SK-N-SH (cell line): ENCODE measurements around the gene ARHGEF28. TPM values are rescaled to one million over a fixed set of nuclear protein-coding genes. Genes with fewer than 3 reads are reported as not detected.

Experiments used
- CTCF ChIA-PET: fragments of 300-600, 350-600 bp; formaldehyde crosslinking; extraction: SDS; loops from one replicate; lab custom pipeline; 2021; lab: Yijun Ruan, JAX
- POLR2A ChIA-PET: fragments of 350-600 bp; sonication (Branson Sonifier 250); formaldehyde crosslinking; extraction: SDS; loops from one replicate; lab custom pipeline; 2020; ENCODE audit warnings: antibody characterized with exemption, inconsistent platforms; lab: Yijun Ruan, JAX
- DNase-seq: peaks from one replicate; pipeline ENCODE4 v3.0.0; 2012
- H2AFZ ChIP-seq: fragments of 200-600 bp; sonication (generic); 2 replicates; pipeline ENCODE4 v1.8.1; 2016; ENCODE audit warnings: antibody characterized with exemption, mild to moderate bottlenecking, low read depth
- H3F3A ChIP-seq: fragments of 200-600 bp; sonication (generic); replicated peaks from 2 replicates; pipeline ENCODE3; 2016; ENCODE audit warnings: antibody characterized with exemption, mild to moderate bottlenecking; ENCODE audit not compliant: insufficient read depth
- H3K27ac ChIP-seq, 2 experiments: fragments of 200-500 bp in 1 of 2; fragments of 200-600 bp in 1 of 2; sonication (Bioruptor generic) in 1 of 2; sonication (generic), shearing (Covaris generic) in 1 of 2; 2 replicates each; pipeline versions ENCODE4 v1.5.1 to v1.6.1; 2014 to 2016; ENCODE audit warnings: low read depth in 2 of 2, inconsistent platforms in 1 of 2, low read length in 1 of 2, mild to moderate bottlenecking in 1 of 2, mixed read lengths in 1 of 2
- H3K27me3 ChIP-seq: fragments of 200-600 bp; sonication (generic), shearing (Covaris generic); 2 replicates; pipeline ENCODE4 v1.6.1; 2016; ENCODE audit warnings: mixed run types; ENCODE audit not compliant: insufficient read depth
- H3K36me3 ChIP-seq, 2 experiments: fragments of 200-500 bp in 1 of 2; fragments of 200-600 bp in 1 of 2; sonication (Bioruptor generic) in 1 of 2; sonication (generic) in 1 of 2; replicated peaks in 1 of 2; 2 replicates each; pipeline versions ENCODE3 to v1.5.1; 2014 to 2016; ENCODE audit warnings: low read length in 1 of 2, mild to moderate bottlenecking in 1 of 2; ENCODE audit not compliant: insufficient read depth in 2 of 2, control insufficient read depth in 1 of 2
- H3K4me1 ChIP-seq, 2 experiments: fragments of 200-500 bp in 1 of 2; fragments of 200-600 bp in 1 of 2; sonication (Bioruptor generic) in 1 of 2; sonication (generic), shearing (Covaris generic) in 1 of 2; 2 replicates each; pipeline versions ENCODE4 v1.5.1 to v1.6.1; 2014 to 2016; ENCODE audit warnings: low read depth in 1 of 2, low read length in 1 of 2, mixed run types in 1 of 2; ENCODE audit not compliant: insufficient read depth in 2 of 2, control insufficient read depth in 1 of 2
- H3K4me2 ChIP-seq: fragments of 200-600 bp; sonication (generic), shearing (Covaris generic); 2 replicates; pipeline ENCODE4 v1.6.1; 2017; ENCODE audit warnings: mixed run types
- H3K4me3 ChIP-seq, 2 experiments: fragments of 200-500 bp in 1 of 2; fragments of 200-600 bp in 1 of 2; sonication (Bioruptor generic) in 1 of 2; sonication (generic), shearing (Covaris generic) in 1 of 2; 2 replicates each; pipeline versions ENCODE4 v1.5.1 to v1.8.1; 2014 to 2016; ENCODE audit warnings: low read depth in 2 of 2, inconsistent platforms in 1 of 2, low read length in 1 of 2, mild to moderate bottlenecking in 1 of 2, mixed read lengths in 1 of 2, moderate library complexity in 1 of 2
- H3K79me2 ChIP-seq: fragments of 200-600 bp; sonication (generic); 2 replicates; pipeline ENCODE4 v1.8.1; 2017; ENCODE audit warnings: mild to moderate bottlenecking; ENCODE audit not compliant: insufficient read depth
- H3K9ac ChIP-seq: fragments of 200-600 bp; sonication (generic); 2 replicates; pipeline ENCODE4 v1.6.1; 2017; ENCODE audit warnings: mixed run types
- H3K9me2 ChIP-seq: fragments of 200-600 bp; sonication (generic); 2 replicates; pipeline ENCODE4 v1.6.1; 2017; ENCODE audit warnings: mixed run types
- H3K9me3 ChIP-seq: fragments of 200-600 bp; sonication (generic); 2 replicates; pipeline ENCODE4 v1.6.1; 2017; ENCODE audit warnings: mixed run types, mild to moderate bottlenecking, moderate library complexity
- H4K20me1 ChIP-seq: fragments of 200-600 bp; sonication (generic); 2 replicates; pipeline ENCODE4 v1.6.1; 2017; ENCODE audit warnings: mild to moderate bottlenecking, mixed run types; ENCODE audit not compliant: insufficient read depth
- EP300 ChIP-seq, 2 experiments: IDR thresholded peaks; 2 replicates each; pipeline versions ENCODE4 v1.4.0 to v1.6.1; 2012; ENCODE audit warnings: borderline replicate concordance in 1 of 2, low read depth in 1 of 2, low read length in 1 of 2
- FOSL2 ChIP-seq: IDR thresholded peaks from 2 replicates; pipeline ENCODE4 v1.4.0; 2012; ENCODE audit warnings: low read depth, mild to moderate bottlenecking, moderate library complexity, borderline replicate concordance
- JUND ChIP-seq: IDR thresholded peaks from 2 replicates; pipeline ENCODE4 v1.4.0; 2012
- MXI1 ChIP-seq: IDR thresholded peaks from 2 replicates; pipeline ENCODE4 v1.6.1; 2012; ENCODE audit warnings: mild to moderate bottlenecking, low read depth, low read length, improper control_type of control experiment
- POLR2AphosphoS5 ChIP-seq: IDR thresholded peaks from 2 replicates; pipeline ENCODE4 v1.6.1; 2012; ENCODE audit warnings: low read depth, low read length
- RAD21 ChIP-seq: IDR thresholded peaks from 2 replicates; pipeline ENCODE4 v1.6.1; 2012; ENCODE audit warnings: mild to moderate bottlenecking, low read length
- RCOR1 ChIP-seq: fragments of 150-350 bp; IDR thresholded peaks from 2 replicates; pipeline ENCODE4 v1.6.1; 2017; ENCODE audit warnings: antibody characterized with exemption, low read length
- SMC3 ChIP-seq: IDR thresholded peaks from 2 replicates; pipeline ENCODE4 v1.6.1; 2012; ENCODE audit warnings: low read depth, low read length, improper control_type of control experiment
- WGBS: methylation state at CpG from one replicate; pipeline ENCODE4 v1.1.6; 2017; ENCODE audit warnings: low lambda C conversion rate; 5-methylcytosine and 5-hydroxymethylcytosine counted together
- polyA plus RNA-seq, 3 experiments: library from polyadenylated mRNA; depleted of rRNA; stranded (reverse); fragments of >200 nt; gene quantifications; 2 replicates each; pipeline ENCODE4 v1.2.3, GENCODE V29; 2012
- TF ChIP-seq, protein P1 (sequence below): fragments of 200-600 bp; sonication (generic); IDR thresholded peaks from 2 replicates; pipeline ENCODE4 v1.6.1; 2017; ENCODE audit warnings: antibody characterized with exemption, mild to moderate bottlenecking, moderate library complexity
- TF ChIP-seq, protein P2 (sequence below): fragments of 150-350 bp; IDR thresholded peaks from 2 replicates; pipeline ENCODE4 v1.6.1; 2016; ENCODE audit warnings: mild to moderate bottlenecking, low read depth, low read length

ARHGEF28 gene
- polyA plus RNA-seq, 1 of the 3 experiments (the other 2 are of a cell fraction): 4.2 TPM

DNA sequence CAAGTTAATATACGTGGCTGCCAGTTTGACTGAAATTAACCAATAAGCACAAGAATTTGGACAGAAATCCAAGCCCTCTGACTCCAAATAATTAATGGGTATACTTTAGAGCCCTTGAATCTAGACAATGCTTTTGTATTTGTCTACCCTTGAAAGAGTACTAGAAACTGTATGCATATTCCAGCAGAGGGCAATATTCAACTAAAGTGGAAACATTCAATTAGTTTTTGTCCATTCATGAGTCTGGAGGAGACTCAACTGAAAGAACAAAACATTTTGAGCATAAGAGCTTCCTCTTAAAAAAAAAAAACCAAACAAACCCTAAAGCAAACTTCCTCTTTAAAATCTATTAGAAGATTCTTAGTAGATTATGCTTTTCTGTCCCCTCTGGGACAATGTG is 157.8 kb downstream of the ARHGEF28 start:
- no peaks in the 10 kb centered on the region for H3F3A ChIP-seq
- DNase-seq: no peak
- no peaks in the 10 kb centered on the region for H3K79me2 ChIP-seq
- H2AFZ ChIP-seq: no peak overlapping the region
- no peak overlapping the region for H3K27ac ChIP-seq
- H3K27me3 ChIP-seq: no peaks in the 10 kb centered on the region
- no peaks in the 10 kb centered on the region for H3K9me2 ChIP-seq
- CTCF ChIA-PET: interaction anchor here (0.6 to 4.1 kb wide), 6 partner anchors 10 to 192 kb away, joined by 3 to 21 read pairs (median 6); no protein-coding TSS in a partner anchor
- no peak overlapping the region for H3K9ac ChIP-seq
- H3K4me1 ChIP-seq: no peaks in the 10 kb centered on the region
- no peak overlapping the region for H3K4me2 ChIP-seq
- no peaks in the 10 kb centered on the region for H3K9me3 ChIP-seq
- H3K4me3 ChIP-seq: no peak overlapping the region
- WGBS: 100% methylated on average over 1 of the region's 1 CpG
- peaks cover 0 to 16% of the 10 kb centered on the region in 2 experiments for H3K36me3 ChIP-seq
- no peaks in the 10 kb centered on the region for H4K20me1 ChIP-seq
- POLR2A ChIA-PET: no interaction called here
- TF ChIP-seq RAD21 (peak; percentile 27; the same call in 1 of the 2 replicates), SMC3 (peak; percentile 13; the same call in 1 of the 2 replicates), EP300 (IDR thresholded peaks at IDR 0.05; ENCODE audit: borderline replicate concordance in 1 of 2, low read depth in 1 of 2, low read length in 1 of 2) (no peak)
- TF ChIP-seq, protein P1, sequence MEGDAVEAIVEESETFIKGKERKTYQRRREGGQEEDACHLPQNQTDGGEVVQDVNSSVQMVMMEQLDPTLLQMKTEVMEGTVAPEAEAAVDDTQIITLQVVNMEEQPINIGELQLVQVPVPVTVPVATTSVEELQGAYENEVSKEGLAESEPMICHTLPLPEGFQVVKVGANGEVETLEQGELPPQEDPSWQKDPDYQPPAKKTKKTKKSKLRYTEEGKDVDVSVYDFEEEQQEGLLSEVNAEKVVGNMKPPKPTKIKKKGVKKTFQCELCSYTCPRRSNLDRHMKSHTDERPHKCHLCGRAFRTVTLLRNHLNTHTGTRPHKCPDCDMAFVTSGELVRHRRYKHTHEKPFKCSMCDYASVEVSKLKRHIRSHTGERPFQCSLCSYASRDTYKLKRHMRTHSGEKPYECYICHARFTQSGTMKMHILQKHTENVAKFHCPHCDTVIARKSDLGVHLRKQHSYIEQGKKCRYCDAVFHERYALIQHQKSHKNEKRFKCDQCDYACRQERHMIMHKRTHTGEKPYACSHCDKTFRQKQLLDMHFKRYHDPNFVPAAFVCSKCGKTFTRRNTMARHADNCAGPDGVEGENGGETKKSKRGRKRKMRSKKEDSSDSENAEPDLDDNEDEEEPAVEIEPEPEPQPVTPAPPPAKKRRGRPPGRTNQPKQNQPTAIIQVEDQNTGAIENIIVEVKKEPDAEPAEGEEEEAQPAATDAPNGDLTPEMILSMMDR: peak; percentile 49

DNA sequence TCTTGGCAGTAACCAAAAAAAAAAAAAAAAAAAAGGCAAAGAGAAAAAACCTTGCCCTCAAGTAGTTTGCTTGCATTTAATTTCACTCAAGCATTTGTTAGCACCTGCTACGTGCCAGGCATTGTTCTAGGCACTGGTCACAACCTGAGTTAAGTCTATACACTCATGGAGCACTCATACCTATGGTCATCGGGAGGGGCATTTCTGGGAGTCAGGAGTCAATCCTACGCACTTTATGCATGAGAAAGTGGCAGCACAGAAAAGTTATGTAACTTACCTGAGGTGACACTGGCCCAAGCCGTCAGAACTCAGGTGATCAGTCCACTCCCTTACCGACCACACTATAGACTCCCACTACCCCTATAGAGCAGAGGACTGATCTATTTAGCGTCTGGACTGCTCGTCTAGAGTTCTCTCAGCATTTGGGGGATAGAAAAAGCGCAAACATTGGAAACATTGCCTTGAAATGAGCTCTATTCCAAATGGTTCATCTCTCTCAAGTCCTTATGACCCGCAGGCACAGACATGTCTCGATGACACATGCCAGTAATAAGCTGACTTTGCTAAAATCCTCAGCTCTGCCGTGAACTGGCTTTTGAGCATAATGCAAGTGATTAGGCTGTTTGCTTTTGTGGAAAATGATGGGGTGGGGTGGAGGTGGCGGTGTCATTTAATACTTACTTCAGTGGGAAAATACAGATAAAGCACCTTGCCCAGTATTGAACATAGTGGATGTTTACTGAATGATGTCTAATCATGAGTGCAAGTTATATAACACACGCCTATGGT is 160.2 kb downstream of the ARHGEF28 start:
- no peaks in the 10 kb centered on the region for H3K79me2 ChIP-seq
- no peak for TF ChIP-seq RCOR1
- TF ChIP-seq, protein P2, sequence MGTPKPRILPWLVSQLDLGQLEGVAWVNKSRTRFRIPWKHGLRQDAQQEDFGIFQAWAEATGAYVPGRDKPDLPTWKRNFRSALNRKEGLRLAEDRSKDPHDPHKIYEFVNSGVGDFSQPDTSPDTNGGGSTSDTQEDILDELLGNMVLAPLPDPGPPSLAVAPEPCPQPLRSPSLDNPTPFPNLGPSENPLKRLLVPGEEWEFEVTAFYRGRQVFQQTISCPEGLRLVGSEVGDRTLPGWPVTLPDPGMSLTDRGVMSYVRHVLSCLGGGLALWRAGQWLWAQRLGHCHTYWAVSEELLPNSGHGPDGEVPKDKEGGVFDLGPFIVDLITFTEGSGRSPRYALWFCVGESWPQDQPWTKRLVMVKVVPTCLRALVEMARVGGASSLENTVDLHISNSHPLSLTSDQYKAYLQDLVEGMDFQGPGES: no peak
- no peak for TF ChIP-seq FOSL2
- TF ChIP-seq JUND: no peak
- TF ChIP-seq POLR2AphosphoS5: no peak
- TF ChIP-seq MXI1: no peak
- no peaks in the 10 kb centered on the region for H3K9me2 ChIP-seq
- H2AFZ ChIP-seq: no peak overlapping the region
- H3F3A ChIP-seq: no peaks in the 10 kb centered on the region
- no peaks in the 10 kb centered on the region; a peak in 1 of 4 replicates for H3K4me1 ChIP-seq
- 93% methylated on average over 13 of the region's 13 CpGs for WGBS
- H3K27ac ChIP-seq: no peak overlapping the region
- no peaks in the 10 kb centered on the region for H3K27me3 ChIP-seq
- ChIA-PET CTCF (interaction anchor here (16.5 kb wide), 1 partner anchor 193 kb away, joined by 398 read pairs; no protein-coding TSS in a partner anchor), POLR2A (no interaction called here)
- H3K4me3 ChIP-seq: no peak overlapping the region
- H3K4me2 ChIP-seq: no peak overlapping the region
- no peaks in the 10 kb centered on the region for H3K9me3 ChIP-seq
- H3K9ac ChIP-seq: no peak overlapping the region
- peaks cover 0 to 18% of the 10 kb centered on the region in 2 experiments for H3K36me3 ChIP-seq
- H4K20me1 ChIP-seq: no peaks in the 10 kb centered on the region
- no peak for DNase-seq
